ENCODE measurements around the gene PIGH. TPM values are rescaled to one million over a fixed set of nuclear protein-coding genes. Genes with fewer than 3 reads are reported as not detected.
A peak's percentile ranks its signal among the peaks of the same experiment; 100 is the strongest.

Gene PIGH, protein sequence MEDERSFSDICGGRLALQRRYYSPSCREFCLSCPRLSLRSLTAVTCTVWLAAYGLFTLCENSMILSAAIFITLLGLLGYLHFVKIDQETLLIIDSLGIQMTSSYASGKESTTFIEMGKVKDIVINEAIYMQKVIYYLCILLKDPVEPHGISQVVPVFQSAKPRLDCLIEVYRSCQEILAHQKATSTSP
- total RNA-seq (2012; rRNA removed), result 13.7 and 25.1 TPM in 2 replicates

DNA sequence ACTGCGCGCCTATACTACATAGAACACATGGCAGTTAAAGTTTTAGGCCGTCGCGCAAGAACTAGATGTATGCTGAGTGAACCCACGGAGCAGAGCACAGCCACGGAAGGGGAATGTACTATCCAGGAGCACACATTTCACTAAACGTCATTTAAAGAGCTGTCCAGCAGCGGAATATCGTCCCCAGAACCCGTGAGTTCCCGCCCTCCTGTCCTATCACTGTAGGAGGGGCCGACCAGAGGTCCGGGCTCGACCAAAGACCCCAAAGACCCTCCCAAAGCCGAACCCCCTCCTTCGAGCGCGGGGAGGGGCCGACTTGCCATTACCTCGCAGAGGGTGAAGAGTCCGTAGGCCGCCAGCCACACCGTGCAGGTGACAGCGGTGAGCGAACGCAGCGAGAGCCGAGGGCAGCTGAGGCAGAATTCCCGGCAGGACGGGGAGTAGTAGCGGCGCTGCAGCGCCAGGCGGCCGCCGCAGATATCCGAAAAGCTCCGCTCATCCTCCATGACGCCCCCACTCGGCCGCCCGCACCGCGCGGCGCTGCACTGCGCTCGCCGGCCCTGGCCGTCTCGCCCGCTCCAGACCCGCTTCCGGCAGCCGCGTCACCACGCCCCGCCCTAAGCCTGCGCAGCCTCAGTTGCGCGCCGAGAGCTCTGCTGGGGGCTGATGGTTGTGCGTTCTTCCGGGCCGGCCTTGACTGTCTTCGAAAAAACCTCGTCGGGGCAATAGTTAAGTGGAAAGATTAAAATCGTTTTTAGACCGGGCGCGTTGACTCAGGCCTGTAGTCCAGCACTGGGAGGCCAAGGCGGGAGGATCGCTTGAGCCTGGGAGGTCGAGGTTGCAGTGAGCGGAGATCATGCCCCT lies at the start of gene PIGH:
Gene PIGH (minus strand): TSS at position 571 of the 864 bp plus-strand sequence. CDS start 65 bp downstream, at position 506.
- peaks cover 7% of the 10 kb centered on the region for H3K4me1 ChIP-seq (ENCODE audit: control insufficient read depth, insufficient read depth, low read length)
- no peaks in the 10 kb centered on the region for H3K9me3 ChIP-seq (replicated peaks; ENCODE audit: low read length)
- peak within 1 kb of the TSS; percentile 70 for H3K9ac ChIP-seq (ENCODE audit: low read depth, low read length)
- H3K36me3 ChIP-seq (ENCODE audit: insufficient read depth, low read length), result no peaks in the 10 kb centered on the region
- H3K27me3 ChIP-seq (ENCODE audit: control insufficient read depth, insufficient read depth, low read length), result no peaks in the 10 kb centered on the region
- peak within 1 kb of the TSS; percentile 82 for H3K4me2 ChIP-seq (ENCODE audit: low read length)
- H3K4me3 ChIP-seq (ENCODE audit: low read length), result peak within 1 kb of the TSS; percentile 87

DNA sequence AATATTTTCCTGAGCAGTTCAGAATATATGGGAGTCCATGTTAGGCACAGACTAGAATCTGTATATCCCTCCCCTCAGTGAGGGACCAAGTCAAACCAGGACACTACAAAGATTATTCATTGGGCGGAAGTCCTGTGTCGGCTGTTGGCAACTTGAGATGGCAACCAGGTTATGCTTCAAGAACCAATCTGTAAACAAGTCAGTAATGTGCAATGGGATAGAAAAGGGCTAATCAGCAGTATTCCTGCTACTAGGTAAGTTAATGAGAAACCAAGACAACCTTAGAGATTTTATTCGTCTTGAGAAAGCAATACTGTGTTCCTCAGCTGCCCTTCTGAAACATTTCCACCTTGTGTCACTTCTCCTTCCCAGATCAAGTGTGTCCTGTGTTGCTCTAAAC lies 46.1 kb upstream of the PIGH start:
- H3K27me3 ChIP-seq (ENCODE audit: control insufficient read depth, insufficient read depth, low read length), result no peaks in the 10 kb centered on the region
- peaks cover 9% of the 10 kb centered on the region for H3K4me1 ChIP-seq (ENCODE audit: control insufficient read depth, insufficient read depth, low read length)
- H3K4me3 ChIP-seq (ENCODE audit: low read length), result no peak overlapping the region
- no peak overlapping the region for H3K9ac ChIP-seq (ENCODE audit: low read depth, low read length)
- H3K4me2 ChIP-seq (ENCODE audit: low read length), result no peak overlapping the region
- no peaks in the 10 kb centered on the region for H3K9me3 ChIP-seq (replicated peaks; ENCODE audit: low read length)
- peaks cover 31% of the 10 kb centered on the region for H3K36me3 ChIP-seq (ENCODE audit: insufficient read depth, low read length)

DNA sequence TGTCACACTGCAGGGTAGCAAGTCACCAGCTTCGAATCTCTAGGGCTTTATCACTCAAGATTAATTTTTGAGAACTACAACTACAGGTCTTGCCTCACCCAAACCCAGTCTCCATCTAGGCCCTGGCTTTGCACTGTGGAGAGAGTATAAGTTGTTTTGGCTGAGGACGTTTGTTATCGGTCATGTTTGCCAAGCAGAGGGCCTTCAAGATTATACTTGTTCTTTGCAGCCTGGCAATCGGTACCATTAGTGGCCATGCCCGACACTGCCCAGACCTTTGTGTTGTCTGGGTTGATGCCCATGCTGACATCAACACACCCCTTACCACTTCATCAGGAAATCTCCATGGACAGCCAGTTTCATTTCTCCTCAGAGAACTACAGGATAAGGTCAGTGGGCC lies 45.3 kb upstream of the PIGH start:
- Histone ChIP-seq H3K36me3 (ENCODE audit: insufficient read depth, low read length) (peaks cover 28% of the 10 kb centered on the region), H3K27me3 (ENCODE audit: control insufficient read depth, insufficient read depth, low read length) (no peaks in the 10 kb centered on the region)

DNA sequence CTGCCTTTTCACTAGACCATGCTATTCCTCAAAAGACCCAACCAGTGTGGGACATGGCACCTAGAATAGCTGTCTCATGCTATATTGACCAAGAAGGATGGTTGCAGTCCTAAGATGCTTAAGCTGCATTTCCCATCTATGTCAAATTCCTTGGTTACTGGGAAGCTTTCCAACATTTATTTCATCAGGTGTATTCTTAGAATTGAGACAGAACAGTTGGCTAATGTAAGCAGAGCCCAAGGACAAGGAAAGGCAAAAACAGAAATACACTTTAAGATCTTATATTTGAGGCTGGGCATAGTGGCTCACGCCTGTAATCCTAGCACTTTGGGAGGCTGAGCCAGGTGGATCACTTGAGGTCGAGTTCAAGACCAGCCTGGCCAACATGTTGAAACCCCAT lies 44.4 kb upstream of the PIGH start:
- Histone ChIP-seq H3K36me3 (ENCODE audit: insufficient read depth, low read length) (peaks cover 18% of the 10 kb centered on the region), H3K9ac (ENCODE audit: low read depth, low read length) (no peak overlapping the region), H3K9me3 (replicated peaks; ENCODE audit: low read length) (no peaks in the 10 kb centered on the region), H3K4me1 (ENCODE audit: control insufficient read depth, insufficient read depth, low read length) (no peaks in the 10 kb centered on the region), H3K4me3 (ENCODE audit: low read length) (no peak overlapping the region), H3K4me2 (ENCODE audit: low read length) (no peak overlapping the region), H3K27me3 (ENCODE audit: control insufficient read depth, insufficient read depth, low read length) (no peaks in the 10 kb centered on the region)

More for the DNA sequence above, 45.3 kb upstream of the PIGH start:
- Histone ChIP-seq H3K4me1 (ENCODE audit: control insufficient read depth, insufficient read depth, low read length) (peaks cover 3% of the 10 kb centered on the region), H3K4me2 (ENCODE audit: low read length) (no peak overlapping the region), H3K4me3 (ENCODE audit: low read length) (no peak overlapping the region), H3K9ac (ENCODE audit: low read depth, low read length) (no peak overlapping the region), H3K9me3 (replicated peaks; ENCODE audit: low read length) (no peaks in the 10 kb centered on the region)

DNA sequence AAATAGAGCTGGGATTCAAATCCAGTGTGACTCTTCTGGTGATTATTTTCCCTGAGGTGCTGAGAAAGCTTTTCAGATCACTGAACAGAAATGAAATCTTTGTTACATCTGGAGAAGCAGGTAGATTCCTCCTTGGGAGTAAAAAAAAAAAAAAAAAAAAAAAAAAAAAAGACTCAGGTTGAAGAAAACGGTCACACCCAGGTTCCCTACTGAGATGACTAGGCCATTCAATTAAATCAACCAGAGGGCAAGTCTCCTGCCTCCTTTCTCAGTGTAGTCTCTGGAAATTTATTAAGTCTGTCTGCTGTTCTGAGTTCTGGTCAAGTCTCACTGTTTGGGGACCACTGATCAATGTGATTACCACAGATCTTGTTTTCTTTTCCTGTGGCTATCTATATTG lies 43.6 kb upstream of the PIGH start:
- H3K36me3 ChIP-seq (ENCODE audit: insufficient read depth, low read length), result peaks cover 13% of the 10 kb centered on the region
- H3K9ac ChIP-seq (ENCODE audit: low read depth, low read length), result no peak overlapping the region
- H3K4me2 ChIP-seq (ENCODE audit: low read length), result no peak overlapping the region
- H3K4me3 ChIP-seq (ENCODE audit: low read length), result no peak overlapping the region
- no peaks in the 10 kb centered on the region for H3K27me3 ChIP-seq (ENCODE audit: control insufficient read depth, insufficient read depth, low read length)
- H3K9me3 ChIP-seq (replicated peaks; ENCODE audit: low read length), result no peaks in the 10 kb centered on the region
- no peaks in the 10 kb centered on the region for H3K4me1 ChIP-seq (ENCODE audit: control insufficient read depth, insufficient read depth, low read length)

DNA sequence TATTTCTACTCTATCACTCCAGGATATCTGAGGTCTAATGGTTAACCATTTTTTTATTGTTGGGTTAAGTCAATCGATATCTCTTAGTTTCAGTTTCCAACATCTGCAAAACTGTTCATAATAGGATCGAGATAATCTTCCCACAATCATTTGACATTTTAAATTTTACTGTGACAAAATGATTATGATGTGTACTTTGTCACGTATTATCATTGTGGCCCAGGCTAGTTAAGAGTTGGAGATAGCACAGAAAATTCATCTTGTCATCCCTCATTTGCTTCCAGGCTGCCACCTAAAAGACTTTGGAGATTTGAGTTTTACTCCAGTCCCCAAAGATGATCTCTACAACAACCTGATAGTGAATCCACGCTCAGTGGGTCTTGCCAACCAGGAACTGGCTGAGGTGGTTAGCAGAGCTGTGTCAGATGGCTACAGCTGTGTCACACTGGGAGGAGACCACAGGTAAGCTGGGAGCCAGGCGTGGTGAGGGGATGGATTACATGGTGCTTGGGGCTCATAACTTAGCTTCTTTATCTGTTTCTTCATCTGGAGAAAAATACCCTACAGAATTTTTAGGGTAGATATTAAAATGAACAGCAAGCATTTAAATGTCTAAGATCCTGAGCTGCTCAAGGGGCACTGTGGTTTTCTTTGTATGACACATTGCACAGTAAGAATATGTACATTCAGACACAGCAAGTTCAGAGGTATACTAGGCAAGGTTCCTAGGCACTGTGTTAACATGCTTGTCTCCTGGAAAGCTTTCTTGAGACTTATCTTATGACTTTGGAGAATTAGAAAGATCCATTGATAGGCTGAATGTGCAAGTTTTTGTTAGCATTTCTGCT lies 42.1 kb upstream of the PIGH start:
- no peak overlapping the region for H3K9ac ChIP-seq (ENCODE audit: low read depth, low read length)
- H3K4me2 ChIP-seq (ENCODE audit: low read length), result no peak overlapping the region
- no peaks in the 10 kb centered on the region for H3K9me3 ChIP-seq (replicated peaks; ENCODE audit: low read length)
- H3K36me3 ChIP-seq (ENCODE audit: insufficient read depth, low read length), result peaks cover 5% of the 10 kb centered on the region
- H3K27me3 ChIP-seq (ENCODE audit: control insufficient read depth, insufficient read depth, low read length), result no peaks in the 10 kb centered on the region
- H3K4me3 ChIP-seq (ENCODE audit: low read length), result no peak overlapping the region
- no peaks in the 10 kb centered on the region for H3K4me1 ChIP-seq (ENCODE audit: control insufficient read depth, insufficient read depth, low read length)

DNA sequence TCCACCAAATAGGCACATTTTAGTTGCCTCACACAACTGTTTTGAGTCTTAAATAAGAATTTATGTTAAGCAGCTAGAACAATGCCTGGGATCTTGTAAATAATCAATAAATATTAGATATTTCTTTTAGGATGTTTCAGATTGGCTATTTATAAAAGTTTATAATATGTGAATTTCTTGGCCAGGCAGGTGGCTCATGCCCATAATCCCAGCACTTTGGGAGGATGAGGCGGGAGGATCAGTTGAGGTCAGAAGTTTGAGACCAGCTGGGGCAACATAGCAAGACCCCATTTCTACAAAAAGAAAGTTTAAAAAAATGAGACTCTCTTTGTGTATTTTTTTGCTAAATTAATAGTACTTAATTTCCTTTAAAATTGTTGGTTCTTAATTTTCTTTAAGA lies 41.4 kb upstream of the PIGH start:
- no peak overlapping the region for H3K4me2 ChIP-seq (ENCODE audit: low read length)
- H3K27me3 ChIP-seq (ENCODE audit: control insufficient read depth, insufficient read depth, low read length), result no peaks in the 10 kb centered on the region
- no peaks in the 10 kb centered on the region for H3K9me3 ChIP-seq (replicated peaks; ENCODE audit: low read length)
- H3K4me3 ChIP-seq (ENCODE audit: low read length), result no peak overlapping the region
- no peaks in the 10 kb centered on the region for H3K4me1 ChIP-seq (ENCODE audit: control insufficient read depth, insufficient read depth, low read length)
- H3K36me3 ChIP-seq (ENCODE audit: insufficient read depth, low read length), result peaks cover 5% of the 10 kb centered on the region
- H3K9ac ChIP-seq (ENCODE audit: low read depth, low read length), result no peak overlapping the region

DNA sequence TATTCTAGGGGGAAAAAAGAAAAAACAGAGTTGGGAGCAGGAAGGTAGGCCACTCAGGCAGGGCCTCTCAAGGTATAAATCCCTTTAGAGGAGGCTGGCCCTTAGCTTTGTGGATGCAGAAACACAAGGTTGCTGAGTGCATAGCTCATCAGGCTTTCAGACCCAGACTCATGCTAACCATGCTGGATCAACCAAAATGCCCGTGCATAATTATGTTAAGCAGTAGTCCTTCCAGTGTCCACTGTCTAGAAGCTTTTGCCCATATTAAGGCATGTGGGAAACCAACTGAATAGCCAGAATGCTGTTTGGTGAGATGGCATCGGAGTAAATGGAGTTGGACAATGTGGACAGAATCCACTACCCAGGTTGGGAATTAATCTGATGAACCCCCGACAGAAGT lies 38.6 kb upstream of the PIGH start:
- H3K4me2 ChIP-seq (ENCODE audit: low read length), result no peak overlapping the region
- H3K27me3 ChIP-seq (ENCODE audit: control insufficient read depth, insufficient read depth, low read length), result no peaks in the 10 kb centered on the region
- H3K4me1 ChIP-seq (ENCODE audit: control insufficient read depth, insufficient read depth, low read length), result no peaks in the 10 kb centered on the region
- no peak overlapping the region for H3K4me3 ChIP-seq (ENCODE audit: low read length)
- no peaks in the 10 kb centered on the region for H3K9me3 ChIP-seq (replicated peaks; ENCODE audit: low read length)
- no peaks in the 10 kb centered on the region for H3K36me3 ChIP-seq (ENCODE audit: insufficient read depth, low read length)
- H3K9ac ChIP-seq (ENCODE audit: low read depth, low read length), result no peak overlapping the region

DNA sequence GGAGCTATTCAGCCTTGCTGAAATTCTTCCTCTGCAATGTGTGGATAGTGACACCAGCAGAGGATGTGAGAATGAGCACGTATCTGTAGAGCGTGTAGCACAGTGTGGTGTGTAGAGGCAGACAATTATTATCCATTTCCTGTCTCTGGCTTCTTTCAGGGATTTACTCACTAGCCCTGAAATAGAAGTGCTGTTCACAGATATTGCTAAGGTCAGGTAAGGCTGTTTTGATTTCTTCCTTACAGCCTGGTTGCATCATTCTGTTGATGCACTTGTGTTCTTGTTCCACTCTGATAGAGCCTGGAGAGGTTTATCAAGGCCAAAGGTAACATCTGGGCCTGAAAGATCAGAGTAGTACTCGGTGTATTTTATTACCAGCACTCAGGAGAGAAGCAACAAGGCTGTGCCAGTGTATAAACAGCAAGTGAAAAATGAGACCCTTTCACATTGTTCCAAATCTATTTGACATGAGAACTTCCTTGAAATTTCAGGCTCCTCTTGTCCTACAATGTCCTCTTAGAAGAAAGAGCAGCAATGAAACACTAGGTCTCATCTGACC lies 36.4 kb upstream of the PIGH start:
- Histone ChIP-seq H3K27me3 (ENCODE audit: control insufficient read depth, insufficient read depth, low read length) (no peaks in the 10 kb centered on the region), H3K9ac (ENCODE audit: low read depth, low read length) (no peak overlapping the region), H3K36me3 (ENCODE audit: insufficient read depth, low read length) (no peaks in the 10 kb centered on the region), H3K4me2 (ENCODE audit: low read length) (no peak overlapping the region), H3K4me3 (ENCODE audit: low read length) (no peak overlapping the region), H3K4me1 (ENCODE audit: control insufficient read depth, insufficient read depth, low read length) (no peaks in the 10 kb centered on the region), H3K9me3 (replicated peaks; ENCODE audit: low read length) (no peaks in the 10 kb centered on the region)

DNA sequence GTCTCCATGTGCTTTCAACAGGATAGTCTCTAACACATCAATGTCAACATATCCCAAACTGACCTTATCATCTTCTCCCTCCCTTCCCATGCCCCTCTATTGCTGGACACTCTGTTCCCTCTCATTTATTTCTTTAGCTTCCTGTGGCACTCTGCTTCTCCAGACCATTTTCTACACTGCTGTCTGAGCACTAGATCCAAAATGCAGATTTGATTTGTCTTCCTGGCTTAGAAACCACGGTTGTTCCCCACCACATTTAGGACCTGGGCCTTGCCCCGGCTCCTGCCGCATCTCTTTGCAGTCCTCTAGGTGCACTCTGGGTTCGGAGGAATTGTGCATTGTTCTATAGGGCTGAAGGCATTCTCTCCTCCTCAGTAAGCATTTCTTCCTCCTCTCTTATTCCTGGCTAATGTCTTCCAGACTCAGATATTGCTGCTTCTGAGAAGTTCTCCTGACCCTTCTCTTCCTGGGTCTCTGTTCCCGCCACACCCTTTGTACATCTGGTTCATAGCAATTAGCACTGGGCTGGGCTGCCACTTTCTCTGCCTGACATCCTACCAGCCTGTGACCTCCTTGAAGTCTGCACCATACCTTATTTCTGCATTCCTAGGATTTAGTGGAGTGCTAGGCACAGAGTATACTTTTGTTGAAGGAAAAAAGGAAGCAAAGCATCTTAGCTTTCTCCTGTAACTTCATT lies 33.5 kb upstream of the PIGH start:
- peaks cover 8% of the 10 kb centered on the region for H3K27me3 ChIP-seq (ENCODE audit: control insufficient read depth, insufficient read depth, low read length)
- H3K9me3 ChIP-seq (replicated peaks; ENCODE audit: low read length), result no peaks in the 10 kb centered on the region
- H3K4me2 ChIP-seq (ENCODE audit: low read length), result no peak overlapping the region
- H3K4me1 ChIP-seq (ENCODE audit: control insufficient read depth, insufficient read depth, low read length), result no peaks in the 10 kb centered on the region
- no peak overlapping the region for H3K9ac ChIP-seq (ENCODE audit: low read depth, low read length)
- no peak overlapping the region for H3K4me3 ChIP-seq (ENCODE audit: low read length)
- H3K36me3 ChIP-seq (ENCODE audit: insufficient read depth, low read length), result no peaks in the 10 kb centered on the region

DNA sequence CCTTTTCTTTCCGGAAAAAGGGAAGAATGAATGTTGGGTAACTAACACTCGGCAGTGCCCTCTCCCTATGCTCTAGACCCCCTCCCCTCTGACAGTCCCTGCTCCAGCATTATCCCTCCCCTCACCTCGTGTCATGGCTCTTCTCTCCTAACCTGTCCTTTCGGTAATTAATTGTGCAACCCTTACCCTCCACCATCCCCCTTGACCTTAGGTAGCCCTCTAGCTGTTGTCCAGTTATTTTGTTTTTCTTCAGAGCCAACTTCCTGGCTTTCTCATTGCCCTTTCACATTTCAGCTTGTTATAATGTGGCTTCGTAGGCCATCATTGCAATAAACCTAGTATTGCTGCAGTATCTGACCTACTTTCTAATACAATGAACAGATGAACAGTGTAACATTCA lies 30.9 kb upstream of the PIGH start:
- Histone ChIP-seq H3K9ac (ENCODE audit: low read depth, low read length) (no peak overlapping the region), H3K36me3 (ENCODE audit: insufficient read depth, low read length) (no peaks in the 10 kb centered on the region), H3K27me3 (ENCODE audit: control insufficient read depth, insufficient read depth, low read length) (peaks cover 13% of the 10 kb centered on the region), H3K4me3 (ENCODE audit: low read length) (no peak overlapping the region), H3K9me3 (replicated peaks; ENCODE audit: low read length) (no peaks in the 10 kb centered on the region), H3K4me2 (ENCODE audit: low read length) (no peak overlapping the region), H3K4me1 (ENCODE audit: control insufficient read depth, insufficient read depth, low read length) (no peaks in the 10 kb centered on the region)

Measured in skeletal muscle satellite cell (primary cell).